HAP-1 (cell line): ENCODE measurements around the gene BID.

Experiments used
- DNase-seq, 2 experiments: peaks; one replicate each; pipeline ENCODE4 v3.0.0-alpha.2; 2016 to 2020; ENCODE audit warnings: low spot score in 2 of 2
- H3K27me3 ChIP-seq: fragments of 250-450 bp; sonication (Bioruptor Pico); 2 replicates; pipeline ENCODE4 v1.5.1; 2020; ENCODE audit warnings: low read depth, mild to moderate bottlenecking, moderate library complexity
- H3K36me3 ChIP-seq: fragments of 250-450 bp; sonication (Bioruptor Pico); replicated peaks from 2 replicates; pipeline ENCODE4 v1.5.1; 2020; ENCODE audit warnings: mild to moderate bottlenecking
- H3K4me1 ChIP-seq: fragments of 250-450 bp; sonication (Bioruptor Pico); 2 replicates; pipeline ENCODE4 v1.5.1; 2020; ENCODE audit warnings: mild to moderate bottlenecking
- H3K4me3 ChIP-seq: fragments of 250-450 bp; sonication (Bioruptor Pico); 2 replicates; pipeline ENCODE4 v1.5.1; 2020; ENCODE audit warnings: mild to moderate bottlenecking, moderate library complexity
- H3K9me3 ChIP-seq: fragments of 250-450 bp; sonication (Bioruptor Pico); 2 replicates; pipeline ENCODE4 v1.5.1; 2020; ENCODE audit warnings: mild to moderate bottlenecking, moderate library complexity
- in situ Hi-C: fragments of 300-500 bp; cut with MboI; formaldehyde crosslinking; loops from 3 replicates; pipeline ENCODE4 v1.14.3; 2020; ENCODE audit warnings: low sequenced_read_pairs, inconsistent platforms, mixed read lengths

The BID gene

DNA sequence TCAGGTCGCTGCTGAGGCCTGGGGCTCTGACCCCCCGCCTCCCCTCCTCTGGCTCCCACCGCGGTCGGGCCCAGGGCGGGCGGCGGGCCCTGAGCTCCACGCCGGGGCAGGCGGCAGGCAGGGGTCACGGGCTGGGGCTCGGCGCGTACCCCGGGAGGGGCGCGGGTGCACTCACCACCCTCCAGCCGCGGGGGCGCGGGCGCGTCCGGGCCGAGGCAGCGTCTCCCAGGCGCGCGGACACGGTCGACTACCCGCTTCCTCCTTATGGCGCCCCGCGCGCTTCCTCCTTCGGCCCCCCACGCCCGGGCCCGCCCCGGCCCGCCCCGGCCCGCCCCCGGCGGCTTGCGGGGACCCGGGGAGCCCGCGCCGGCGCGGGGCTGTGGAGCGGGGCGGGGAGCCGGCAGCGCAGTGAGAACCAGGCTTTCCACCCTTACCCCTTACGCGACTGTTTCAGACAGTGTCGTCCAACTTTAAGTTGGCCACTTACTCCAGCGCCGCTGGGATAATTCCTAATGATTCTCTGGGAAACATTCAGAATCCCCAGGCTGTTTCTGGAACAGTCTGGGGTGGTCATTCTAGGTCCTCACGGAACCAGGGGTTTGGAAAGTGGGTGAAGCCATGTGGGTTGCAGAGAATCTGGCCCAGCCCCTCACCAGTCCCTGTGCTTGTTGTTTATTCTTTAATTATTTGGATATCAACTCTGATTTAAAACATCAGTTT, at the start of gene BID:
BID (minus strand) TSS at position 264 of the 720 bp plus-strand sequence. CDS start 24,353 bp downstream, outside the sequence.
- Histone ChIP-seq H3K4me3 (peak within 1 kb of the TSS; percentile 39), H3K4me1 (peaks cover 5% of the 10 kb centered on the region), H3K9me3 (no peaks in the 10 kb centered on the region), H3K36me3 (no peaks in the 10 kb centered on the region), H3K27me3 (no peaks in the 10 kb centered on the region)
- in situ Hi-C loops, result no loop called here
- peak in 1 of 2 experiments; percentile 45 for DNase-seq

DNA sequence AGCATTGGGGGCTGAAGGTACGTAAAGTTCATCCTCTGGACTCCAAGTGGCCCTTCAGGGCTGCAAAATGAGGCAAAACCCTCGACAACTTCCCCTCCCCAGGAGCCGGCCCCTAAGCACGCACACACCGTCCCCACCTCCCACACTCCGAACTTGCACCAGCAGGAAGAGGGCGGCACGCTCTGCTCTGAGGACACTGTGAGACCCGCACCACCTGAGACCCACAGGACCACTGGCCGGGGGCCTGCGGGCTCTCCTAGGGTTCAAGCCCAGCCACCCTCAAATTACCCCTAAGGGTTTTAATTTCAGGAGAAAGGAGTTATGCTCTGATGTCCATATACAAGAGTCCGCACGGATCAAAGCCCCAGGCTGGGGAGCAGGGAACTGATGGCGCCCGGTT, 49.7 kb upstream of the BID start:
- Histone ChIP-seq H3K27me3 (no peaks in the 10 kb centered on the region), H3K4me3 (no peak overlapping the region), H3K36me3 (peaks cover 6% of the 10 kb centered on the region; the same call in 1 of the 2 replicates), H3K9me3 (no peaks in the 10 kb centered on the region), H3K4me1 (no peaks in the 10 kb centered on the region)
- DNase-seq, result no peak
- in situ Hi-C loops, result no loop called here

DNA sequence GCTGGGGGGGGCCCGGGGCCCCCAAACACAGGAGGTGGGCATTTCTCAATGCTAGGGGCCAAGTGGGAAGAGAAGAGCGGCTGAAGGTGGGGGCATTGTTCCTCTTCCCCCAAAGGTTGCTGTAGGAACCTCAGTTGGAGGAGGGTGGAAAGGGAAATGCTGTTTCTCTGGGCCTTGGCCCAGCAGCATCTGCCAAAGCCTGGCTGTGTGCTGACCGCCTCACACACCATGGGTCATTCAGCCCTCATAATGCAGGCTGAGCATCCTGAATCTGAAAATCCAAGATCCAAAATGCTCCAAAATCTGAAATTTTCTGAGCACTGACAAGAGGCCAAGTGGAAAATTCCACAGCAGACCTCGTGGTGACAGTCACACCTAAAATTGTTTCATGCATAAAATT, 49.0 kb upstream of the BID start:
- no peaks in the 10 kb centered on the region for H3K9me3 ChIP-seq
- H3K27me3 ChIP-seq, result no peaks in the 10 kb centered on the region
- no peak overlapping the region for H3K4me3 ChIP-seq
- H3K4me1 ChIP-seq, result no peaks in the 10 kb centered on the region
- in situ Hi-C loops, result no loop called here
- peaks cover 5% of the 10 kb centered on the region; the same call in 1 of the 2 replicates for H3K36me3 ChIP-seq
- no peak for DNase-seq

DNA sequence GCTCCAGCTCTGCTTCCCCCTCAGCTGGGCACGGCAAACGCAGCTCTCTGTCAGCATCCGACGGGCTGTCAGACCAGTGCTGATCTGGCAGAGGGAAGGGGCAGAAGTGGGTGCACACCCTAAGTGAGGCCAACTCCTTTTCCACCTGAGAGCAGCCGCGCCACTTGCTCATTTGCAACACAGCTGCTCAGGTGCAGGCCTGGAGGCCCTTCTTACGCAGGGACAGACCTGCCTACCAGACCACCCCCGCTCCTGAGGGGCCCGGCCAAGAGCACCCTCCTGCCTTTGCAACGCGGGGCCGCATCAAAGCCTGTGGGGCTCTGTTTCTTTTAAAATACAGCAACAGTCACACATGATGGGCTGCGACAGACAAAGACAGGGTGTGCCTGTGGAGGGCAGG, 47.8 kb upstream of the BID start:
- in situ Hi-C loops, result no loop called here
- Histone ChIP-seq H3K36me3 (0 out of 2 replicates have a peak, but pooled peaks cover 3% of the 10 kb centered on the region), H3K4me3 (no peak overlapping the region), H3K4me1 (no peaks in the 10 kb centered on the region), H3K9me3 (no peaks in the 10 kb centered on the region), H3K27me3 (no peaks in the 10 kb centered on the region)
- no peak for DNase-seq

DNA sequence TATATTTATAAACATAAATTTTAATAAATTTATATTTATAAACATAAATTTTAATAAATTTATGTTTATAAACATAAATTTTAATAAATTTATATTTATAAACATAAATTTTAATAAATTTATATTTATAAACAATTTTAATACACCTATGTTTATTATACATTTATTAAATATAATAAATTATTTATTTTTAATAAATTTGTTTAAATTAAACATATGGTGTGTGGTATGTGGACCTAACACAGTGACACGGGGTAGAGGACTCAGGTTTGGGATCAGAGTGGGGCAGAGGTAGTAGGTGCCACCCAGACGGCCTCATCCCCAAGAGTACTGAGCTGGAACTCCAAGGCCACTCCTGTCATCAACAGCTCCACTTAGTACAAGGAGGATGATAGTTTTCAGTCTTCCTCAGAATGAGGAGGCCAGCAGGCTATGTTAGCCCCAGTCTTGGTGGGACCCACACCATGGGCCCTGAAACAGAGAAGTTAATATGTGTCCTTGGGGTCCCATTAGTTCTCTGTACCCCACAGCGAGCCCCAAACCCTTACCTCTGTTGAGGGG, 46.7 kb upstream of the BID start:
- H3K36me3 ChIP-seq, result peaks cover 3% of the 10 kb centered on the region; the same call in 1 of the 2 replicates
- DNase-seq, result no peak
- in situ Hi-C loops, result no loop called here

DNA sequence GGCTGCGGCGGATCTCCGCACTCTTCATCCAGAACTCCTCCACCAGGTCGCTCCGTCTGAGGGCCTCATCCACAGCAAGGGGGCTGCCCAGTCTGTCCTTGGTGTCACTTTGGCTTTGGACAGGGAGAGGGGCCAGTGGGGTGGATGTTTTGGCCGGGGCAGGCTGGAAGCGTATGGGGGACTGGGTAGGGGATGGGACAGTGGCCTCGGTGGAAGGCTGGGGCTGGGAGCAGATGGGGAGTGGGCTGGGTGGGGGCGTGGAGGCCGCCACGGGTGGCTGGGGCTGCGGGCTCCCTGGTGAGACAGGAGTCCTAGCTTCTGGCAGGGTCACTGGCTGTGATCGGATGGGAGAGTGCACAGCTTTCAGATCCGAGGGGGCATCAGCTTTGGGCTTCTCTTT, 44.4 kb upstream of the BID start:
- no peak overlapping the region for H3K4me3 ChIP-seq
- no peaks in the 10 kb centered on the region for H3K4me1 ChIP-seq
- DNase-seq, result no peak
- peaks cover 5% of the 10 kb centered on the region; the same call in 1 of the 2 replicates for H3K36me3 ChIP-seq
- no peaks in the 10 kb centered on the region for H3K9me3 ChIP-seq
- in situ Hi-C loops, result loop anchor here (10.0 kb wide), 1 partner anchor 66 kb away; no protein-coding TSS in a partner anchor
- H3K27me3 ChIP-seq, result no peaks in the 10 kb centered on the region

More for the DNA sequence above, 46.7 kb upstream of the BID start:
- H3K27me3 ChIP-seq, result no peaks in the 10 kb centered on the region
- H3K4me3 ChIP-seq, result no peak overlapping the region
- H3K4me1 ChIP-seq, result no peaks in the 10 kb centered on the region
- no peaks in the 10 kb centered on the region for H3K9me3 ChIP-seq

DNA sequence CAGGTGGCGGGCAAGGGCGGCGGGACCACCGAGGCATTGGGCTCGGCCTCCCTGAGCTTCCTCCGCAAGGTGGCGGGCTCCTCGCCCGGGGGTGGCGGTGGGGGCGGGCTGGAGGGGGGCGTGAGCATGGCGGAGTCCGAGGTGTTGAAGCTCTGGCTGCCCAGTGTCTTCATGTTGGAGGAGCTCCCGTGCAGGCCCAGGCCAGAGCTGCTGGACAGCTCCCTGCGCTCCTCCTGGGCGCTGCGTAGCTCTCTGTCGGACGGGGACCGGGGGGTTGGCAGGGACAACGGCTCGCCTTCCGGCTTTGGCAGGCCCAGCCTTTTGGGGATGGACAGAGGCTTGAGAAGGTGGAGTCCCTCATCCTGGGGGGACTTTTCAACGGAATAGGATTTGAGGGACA, 43.9 kb upstream of the BID start:
- peaks cover 5% of the 10 kb centered on the region; the same call in 1 of the 2 replicates for H3K36me3 ChIP-seq
- H3K4me3 ChIP-seq, result no peak overlapping the region
- H3K9me3 ChIP-seq, result no peaks in the 10 kb centered on the region
- no peaks in the 10 kb centered on the region for H3K27me3 ChIP-seq
- no peaks in the 10 kb centered on the region for H3K4me1 ChIP-seq
- in situ Hi-C loops, result loop anchor here (10.0 kb wide), 1 partner anchor 67 kb away; no protein-coding TSS in a partner anchor
- DNase-seq, result no peak

DNA sequence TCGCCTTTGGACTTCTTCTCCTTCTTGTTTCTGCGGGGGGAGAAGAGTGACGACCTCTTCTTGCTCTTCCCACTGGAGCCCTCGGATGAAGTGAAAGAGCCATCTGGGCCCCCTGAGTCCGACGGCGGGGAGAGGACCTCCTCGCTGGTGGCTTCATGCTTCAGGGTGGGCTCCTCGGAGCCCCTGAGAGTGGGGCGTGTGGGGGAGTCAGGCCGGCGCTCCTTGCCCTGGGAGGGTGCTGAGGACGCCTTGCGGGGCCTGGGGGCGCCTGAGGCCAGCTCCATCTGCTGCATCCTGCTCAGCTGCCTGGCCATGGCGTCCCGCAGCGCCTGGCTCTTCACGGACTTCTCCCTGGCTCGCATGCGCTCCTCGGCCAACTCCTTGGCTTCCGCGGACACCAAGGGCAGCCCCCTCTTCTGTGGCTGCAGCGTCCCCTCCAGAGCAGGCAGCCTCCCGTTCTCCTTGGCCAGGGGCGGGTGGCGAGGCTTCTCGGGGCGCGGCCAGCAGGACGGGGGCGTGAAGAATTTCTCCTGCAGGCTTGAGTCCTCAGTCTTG, 43.3 kb upstream of the BID start:
- no peaks in the 10 kb centered on the region for H3K27me3 ChIP-seq
- H3K4me3 ChIP-seq, result no peak overlapping the region
- peaks cover 5% of the 10 kb centered on the region; the same call in 1 of the 2 replicates for H3K36me3 ChIP-seq
- no peaks in the 10 kb centered on the region for H3K9me3 ChIP-seq
- no peak for DNase-seq
- no peaks in the 10 kb centered on the region for H3K4me1 ChIP-seq
- in situ Hi-C loops, result loop anchor here (10.0 kb wide), 1 partner anchor 67 kb away; no protein-coding TSS in a partner anchor

DNA sequence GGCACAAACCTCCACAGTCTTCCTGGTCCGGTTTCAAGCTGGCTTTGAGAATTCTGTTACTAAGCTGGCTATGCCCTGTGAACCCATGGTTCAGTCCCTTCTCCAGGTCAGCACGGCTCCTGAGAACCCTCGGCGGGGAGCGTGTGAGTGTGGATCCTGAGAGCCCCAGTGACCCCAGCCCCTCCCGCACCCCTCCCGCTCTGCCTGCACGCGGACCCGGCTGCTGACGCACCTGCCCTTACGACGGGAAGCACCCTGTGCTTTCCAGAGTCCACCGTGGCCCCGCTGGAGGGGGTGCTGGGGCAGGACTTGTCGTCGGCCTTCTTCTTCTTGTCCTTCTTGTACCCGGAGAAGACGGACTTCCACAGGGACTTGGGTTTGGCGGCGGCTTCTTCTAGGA, 42.8 kb upstream of the BID start:
- H3K36me3 ChIP-seq, result peaks cover 6% of the 10 kb centered on the region; the same call in 1 of the 2 replicates
- H3K9me3 ChIP-seq, result no peaks in the 10 kb centered on the region
- H3K4me3 ChIP-seq, result no peak overlapping the region
- H3K4me1 ChIP-seq, result no peaks in the 10 kb centered on the region
- in situ Hi-C loops, result loop anchor here (10.0 kb wide), 1 partner anchor 68 kb away; no protein-coding TSS in a partner anchor
- no peak for DNase-seq
- no peaks in the 10 kb centered on the region for H3K27me3 ChIP-seq

DNA sequence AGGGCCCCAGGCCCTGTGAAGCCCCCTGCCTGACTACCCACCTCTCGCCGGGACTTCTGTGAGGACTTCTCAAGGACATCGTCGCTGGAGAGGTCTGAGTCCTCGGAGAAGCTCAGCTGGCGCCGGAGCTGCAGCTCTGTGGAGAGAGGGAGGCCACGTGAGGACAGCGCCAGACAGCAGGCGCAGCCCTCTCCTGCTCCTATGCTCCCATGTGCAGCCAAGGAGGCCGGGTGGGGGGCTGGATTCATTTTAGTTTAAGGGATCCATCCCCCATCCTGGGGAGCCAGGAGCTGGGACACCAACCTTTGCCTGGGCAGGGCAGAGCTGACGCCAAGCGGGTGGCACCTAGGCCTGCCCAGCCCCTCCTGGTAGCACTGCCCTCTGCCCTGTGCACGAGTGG, 42.4 kb upstream of the BID start:
- Histone ChIP-seq H3K4me1 (no peaks in the 10 kb centered on the region), H3K27me3 (no peaks in the 10 kb centered on the region), H3K4me3 (no peak overlapping the region), H3K36me3 (peaks cover 8% of the 10 kb centered on the region; the same call in 1 of the 2 replicates), H3K9me3 (no peaks in the 10 kb centered on the region)
- in situ Hi-C loops, result loop anchor here (10.0 kb wide), 1 partner anchor 68 kb away; no protein-coding TSS in a partner anchor
- DNase-seq, result no peak

DNA sequence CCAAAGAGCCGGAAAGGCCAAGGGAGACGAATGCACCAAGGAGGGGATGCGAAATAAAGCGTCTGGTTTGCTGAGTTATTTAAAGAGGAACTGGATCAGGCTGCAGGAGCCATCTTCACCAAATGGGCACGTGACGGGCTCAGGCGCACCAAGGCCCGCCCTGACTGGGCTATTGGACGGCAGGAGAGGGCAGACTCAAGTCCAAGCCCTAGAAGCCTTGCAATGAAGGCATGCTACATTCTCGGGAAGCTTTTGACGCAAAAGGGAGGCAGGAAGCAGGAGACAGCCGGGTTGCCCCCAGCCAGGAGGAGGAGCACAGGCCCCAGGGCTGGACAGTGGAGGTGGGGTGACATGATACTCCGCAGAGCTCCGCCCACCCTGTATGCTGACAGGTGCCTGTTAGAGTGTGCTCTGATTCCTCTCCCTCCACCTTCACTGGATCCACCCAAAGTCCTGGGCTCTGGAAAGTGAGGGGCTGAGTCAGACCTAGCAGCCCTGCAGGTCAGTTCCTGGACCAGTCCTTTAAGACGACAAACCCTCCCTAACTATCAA, 41.5 kb upstream of the BID start:
- Histone ChIP-seq H3K36me3 (peaks cover 6% of the 10 kb centered on the region; the same call in 1 of the 2 replicates), H3K4me3 (no peak overlapping the region), H3K4me1 (no peaks in the 10 kb centered on the region), H3K9me3 (no peaks in the 10 kb centered on the region), H3K27me3 (no peaks in the 10 kb centered on the region)
- no peak for DNase-seq
- in situ Hi-C loops, result loop anchor here (10.0 kb wide), 1 partner anchor 69 kb away; no protein-coding TSS in a partner anchor

DNA sequence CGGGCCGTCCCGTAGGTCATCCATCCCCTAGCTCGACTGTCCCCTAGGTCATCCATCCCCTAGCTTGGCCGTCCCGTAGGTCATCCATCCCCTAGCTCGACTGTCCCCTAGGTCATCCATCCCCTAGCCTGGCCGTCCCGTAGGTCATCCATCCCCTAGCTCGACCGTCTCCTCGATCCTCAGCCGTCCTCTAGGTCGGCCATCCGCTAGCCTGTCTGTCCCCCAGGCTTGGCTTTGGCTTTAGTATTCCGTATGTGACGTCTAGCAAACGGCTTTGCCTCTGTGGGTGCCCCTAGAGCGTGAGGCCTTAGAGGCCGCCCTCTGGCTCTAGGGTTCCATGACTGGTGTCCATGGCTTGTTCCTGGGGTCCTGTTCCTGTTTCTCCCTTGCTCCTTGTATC, 40.6 kb upstream of the BID start:
- peaks cover 6% of the 10 kb centered on the region; the same call in 1 of the 2 replicates for H3K36me3 ChIP-seq
- DNase-seq, result no peak
- no peaks in the 10 kb centered on the region for H3K9me3 ChIP-seq
- no peaks in the 10 kb centered on the region for H3K4me1 ChIP-seq
- H3K27me3 ChIP-seq, result no peaks in the 10 kb centered on the region
- no peak overlapping the region for H3K4me3 ChIP-seq
- in situ Hi-C loops, result loop anchor here (5.0 to 10.0 kb wide), 2 partner anchors 37 to 70 kb away; no protein-coding TSS in a partner anchor

DNA sequence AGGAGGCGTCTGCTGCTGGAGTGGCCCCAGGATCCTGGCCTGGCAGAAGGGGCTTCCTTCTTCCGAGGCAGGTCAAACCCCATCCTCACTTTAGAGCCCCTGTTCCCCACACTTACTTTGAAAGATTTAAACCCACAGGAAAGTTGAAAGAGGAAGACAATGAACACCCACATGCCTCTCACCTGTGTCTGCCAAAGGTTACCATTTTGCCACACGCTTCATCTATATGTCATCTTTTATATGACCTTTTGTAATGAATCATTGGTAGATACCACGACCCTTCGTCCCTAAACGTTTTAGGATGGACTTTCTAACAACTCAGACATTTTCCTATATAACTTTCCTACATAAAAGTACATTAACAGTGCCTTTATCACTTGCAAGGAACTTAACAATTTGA, 39.8 kb upstream of the BID start:
- no peaks in the 10 kb centered on the region for H3K4me1 ChIP-seq
- no peak for DNase-seq
- H3K4me3 ChIP-seq, result no peak overlapping the region
- no peaks in the 10 kb centered on the region for H3K27me3 ChIP-seq
- peaks cover 10% of the 10 kb centered on the region for H3K36me3 ChIP-seq
- in situ Hi-C loops, result loop anchor here (5.0 to 10.0 kb wide), 2 partner anchors 38 to 71 kb away; no protein-coding TSS in a partner anchor
- H3K9me3 ChIP-seq, result no peaks in the 10 kb centered on the region
